A549 (cell line): ENCODE data around the gene FMO4. TPM values are rescaled to one million over a fixed set of nuclear protein-coding genes. Genes with fewer than 3 reads are reported as not detected.

ENCODE experiments used
- ATAC-seq, 2 experiments: fragments of 200-7000 bp in 1 of 2; fragments of >200 bp in 1 of 2; cut with Nextera tagmentation in 1 of 2; cut with Tn5 transposase in 1 of 2; 3 replicates each; pipeline versions ENCODE4 v1.8.0 to v1.9.1; 2018 to 2020; ENCODE audit warnings: mild to moderate bottlenecking in 1 of 2, moderate library complexity in 1 of 2
- CTCF ChIA-PET: fragments of 300-600 bp; sonication (Branson Sonifier 250); formaldehyde crosslinking; extraction: SDS; loops from one replicate; lab custom pipeline; 2021; ENCODE audit warnings: antibody characterized with exemption, inconsistent platforms; lab: Yijun Ruan, JAX
- POLR2A ChIA-PET: fragments of 350-600 bp; formaldehyde crosslinking; extraction: SDS; loops from one replicate; lab custom pipeline; 2021; ENCODE audit warnings: antibody characterized with exemption, inconsistent platforms; lab: Yijun Ruan, JAX
- DNase-seq, 2 experiments: peaks; one replicate each; pipeline versions ENCODE4 v3.0.0 to v3.0.0-alpha.2; 2011 to 2016; ENCODE audit warnings: low read depth in 1 of 2, low spot score in 1 of 2
- FAIRE-seq: peaks from 2 replicates; lab custom pipeline; 2011; peaks lifted over from hg19 to GRCh38; lab: Jason Lieb, UNC
- H3K27ac ChIP-seq, 2 experiments: fragments of >200 bp; sonication (Bioruptor Twin); formaldehyde crosslinking; 3 replicates each; pipeline ENCODE4 v1.5.1; 2016 to 2017
- H3K4me1 ChIP-seq: fragments of >200 bp; sonication (Bioruptor Twin); formaldehyde crosslinking; 3 replicates; pipeline ENCODE4 v1.6.1; 2016
- H3K4me2 ChIP-seq: fragments of >200 bp; sonication (Bioruptor Twin); formaldehyde crosslinking; 3 replicates; pipeline ENCODE4 v1.6.1; 2016
- H3K4me3 ChIP-seq: fragments of >200 bp; sonication (Bioruptor Twin); formaldehyde crosslinking; 3 replicates; pipeline ENCODE4 v1.5.1; 2016
- H3K9me3 ChIP-seq: fragments of >200 bp; sonication (Bioruptor Twin); formaldehyde crosslinking; 3 replicates; pipeline ENCODE4 v1.6.1; 2016
- BHLHE40 ChIP-seq: IDR thresholded peaks from 2 replicates; pipeline ENCODE4 v1.6.1; 2012; ENCODE audit warnings: low read depth, low read length, inconsistent platforms
- CBX2 ChIP-seq: fragments of 200-600 bp; sonication (generic); IDR thresholded peaks from 2 replicates; pipeline ENCODE4 v1.6.1; 2016; ENCODE audit warnings: low read depth, mild to moderate bottlenecking, borderline replicate concordance
- CEBPB ChIP-seq, 2 experiments: fragments of >200 bp in 1 of 2; sonication (Bioruptor Twin) in 1 of 2; formaldehyde crosslinking in 1 of 2; IDR thresholded peaks; 2 replicates each; pipeline ENCODE4 v1.6.1; 2012 to 2016
- EHMT2 ChIP-seq: fragments of 200-600 bp; sonication (generic); IDR thresholded peaks from 2 replicates; pipeline ENCODE4 v1.6.1; 2016; ENCODE audit warnings: antibody characterized with exemption, low read depth, mild to moderate bottlenecking, moderate library complexity
- ESRRA ChIP-seq: fragments of 150-350 bp; IDR thresholded peaks from 2 replicates; pipeline ENCODE4 v1.6.1; 2014; ENCODE audit warnings: mild to moderate bottlenecking, low read length, borderline replicate concordance
- FOSB ChIP-seq: fragments of 250-450 bp; sonication (Bioruptor Pico); IDR thresholded peaks from 2 replicates; pipeline ENCODE4 v1.5.0; 2020; ENCODE audit warnings: mild to moderate bottlenecking, moderate library complexity
- FOSL2 ChIP-seq, 2 experiments: fragments of 450-650 bp in 1 of 2; fragments of >200 bp in 1 of 2; sonication (Bioruptor Twin) in 1 of 2; formaldehyde crosslinking; IDR thresholded peaks; 2 replicates each; pipeline versions ENCODE4 v1.5.0 to v1.6.1; 2016 to 2020; ENCODE audit warnings: mild to moderate bottlenecking in 1 of 2, moderate library complexity in 1 of 2
- GATA3 ChIP-seq: IDR thresholded peaks from 2 replicates; pipeline ENCODE4 v1.6.1; 2012; ENCODE audit warnings: borderline replicate concordance
- HES2 ChIP-seq: fragments of >200 bp; sonication (Bioruptor Twin); formaldehyde crosslinking; IDR thresholded peaks from 2 replicates; pipeline ENCODE4 v1.6.1; 2016
- HEYL ChIP-seq: fragments of 250-450 bp; sonication (Bioruptor Pico); IDR thresholded peaks from 2 replicates; pipeline ENCODE4 v1.8.0; 2021; ENCODE audit warnings: mild to moderate bottlenecking, moderate library complexity
- JUNB ChIP-seq: fragments of >200 bp; sonication (Bioruptor Twin); formaldehyde crosslinking; IDR thresholded peaks from 2 replicates; pipeline ENCODE4 v1.6.1; 2016
- KDM1A ChIP-seq: fragments of 200-600 bp; sonication (generic); IDR thresholded peaks from 2 replicates; pipeline ENCODE4 v1.6.1; 2016; ENCODE audit warnings: low read depth, mild to moderate bottlenecking
- KDM5A ChIP-seq: fragments of 200-600 bp; sonication (generic); IDR thresholded peaks from 2 replicates; pipeline ENCODE4 v1.6.1; 2016; ENCODE audit warnings: antibody characterized with exemption, mild to moderate bottlenecking
- MAZ ChIP-seq: fragments of 150-350 bp; IDR thresholded peaks from 2 replicates; pipeline ENCODE4 v1.6.1; 2014; ENCODE audit warnings: antibody characterized with exemption, low read depth, low read length, borderline replicate concordance
- NFE2L2 ChIP-seq: fragments of 150-350 bp; conservative IDR thresholded peaks from 2 replicates; pipeline ENCODE4 v1.6.1; 2014; ENCODE audit warnings: low read length
- NPAS2 ChIP-seq: fragments of 250-450 bp; sonication (Bioruptor Pico); IDR thresholded peaks from 2 replicates; pipeline ENCODE4 v1.8.0; 2022; ENCODE audit warnings: mild to moderate bottlenecking, moderate library complexity, borderline replicate concordance
- RARB ChIP-seq: fragments of 250-450 bp; sonication (Bioruptor Pico); IDR thresholded peaks from 2 replicates; pipeline ENCODE4 v1.8.0; 2021; ENCODE audit warnings: mild to moderate bottlenecking, moderate library complexity
- RCOR1 ChIP-seq: fragments of 150-350 bp; IDR thresholded peaks from 2 replicates; pipeline ENCODE4 v1.6.1; 2014; ENCODE audit warnings: antibody characterized with exemption, low read length, low read depth
- RNF2 ChIP-seq: fragments of 200-600 bp; sonication (generic); IDR thresholded peaks from 2 replicates; pipeline ENCODE4 v1.6.1; 2016; ENCODE audit warnings: low read depth, mild to moderate bottlenecking, antibody characterized with exemption, moderate library complexity, borderline replicate concordance
- TP53 ChIP-seq: fragments of 250-450 bp; sonication (Bioruptor Pico); IDR thresholded peaks from 2 replicates; pipeline ENCODE4 v1.5.0; 2021; ENCODE audit warnings: mild to moderate bottlenecking, moderate library complexity
- ZC3H11A ChIP-seq: fragments of 450-650 bp; IDR thresholded peaks from 2 replicates; pipeline ENCODE4 v1.6.1; 2014; ENCODE audit warnings: antibody characterized with exemption, mild to moderate bottlenecking
- ZFP36 ChIP-seq: fragments of 450-650 bp; IDR thresholded peaks from 2 replicates; pipeline ENCODE4 v1.6.1; 2014; ENCODE audit warnings: borderline replicate concordance; ENCODE audit not compliant: partially characterized antibody
- WGBS: methylation state at CpG from one replicate; pipeline ENCODE4 v1.1.6; 2017; ENCODE audit errors: missing lambda C conversion rate; 5-methylcytosine and 5-hydroxymethylcytosine counted together
- polyA plus RNA-seq, 4 experiments: library from polyadenylated mRNA; depleted of rRNA in 3 of 4; stranded (reverse); fragments of >200 nt; fragmentation: RNase III in 1 of 4; extraction: RNeasy Plus Mini Kit Qiagen cat#74134 plus additional on column Dnase treatment in 1 of 4; gene quantifications; 2 replicates in 3 of 4; 3 replicates in 1 of 4; pipeline ENCODE4 v1.2.3, GENCODE V29; 2011 to 2017
- TF ChIP-seq, protein P1 (sequence below): fragments of 450-650 bp; IDR thresholded peaks from 2 replicates; pipeline ENCODE4 v1.6.1; 2014; ENCODE audit warnings: antibody characterized with exemption
- TF ChIP-seq, protein P2 (sequence below): fragments of 250-450 bp; sonication (Bioruptor Pico); IDR thresholded peaks from 2 replicates; pipeline ENCODE4 v1.5.0; 2020; ENCODE audit warnings: low read depth, mild to moderate bottlenecking, moderate library complexity
- TF ChIP-seq, protein P3 (sequence below): fragments of 200-600 bp; sonication (generic); IDR thresholded peaks from 2 replicates; pipeline ENCODE4 v1.6.1; 2016; ENCODE audit warnings: antibody characterized with exemption, mild to moderate bottlenecking, moderate library complexity
- TF ChIP-seq, protein P4 (sequence below): fragments of 250-450 bp; sonication (Bioruptor Pico); IDR thresholded peaks from 2 replicates; pipeline ENCODE4 v1.5.0; 2021; ENCODE audit warnings: mild to moderate bottlenecking, moderate library complexity, borderline replicate concordance

The FMO4 gene
- polyA plus RNA-seq, 2 of the 4 experiments (the other 2 are of a cell fraction), result 0.32 to 1.9 TPM

- Histone ChIP-seq H3K4me2 (no peak overlapping the region), H3K9me3 (no peaks in the 10 kb centered on the region), H3K27ac (no peak overlapping the region), H3K4me3 (no peak overlapping the region), H3K4me1 (no peaks in the 10 kb centered on the region)
- FAIRE-seq (no peak), ATAC-seq (no peak), DNase-seq (no peak)
- ChIA-PET CTCF (interaction anchor here (0.8 kb wide), 1 partner anchor 37 kb away, joined by 4 read pairs; no protein-coding TSS in a partner anchor), POLR2A (no interaction called here)
- TF ChIP-seq ZFP36, result no peak
- no peak for TF ChIP-seq JUNB
- TF ChIP-seq NFE2L2, result no peak
- no peak for TF ChIP-seq RNF2
- no peak for TF ChIP-seq ESRRA
- no peak for TF ChIP-seq MAZ
- TF ChIP-seq, protein P1, sequence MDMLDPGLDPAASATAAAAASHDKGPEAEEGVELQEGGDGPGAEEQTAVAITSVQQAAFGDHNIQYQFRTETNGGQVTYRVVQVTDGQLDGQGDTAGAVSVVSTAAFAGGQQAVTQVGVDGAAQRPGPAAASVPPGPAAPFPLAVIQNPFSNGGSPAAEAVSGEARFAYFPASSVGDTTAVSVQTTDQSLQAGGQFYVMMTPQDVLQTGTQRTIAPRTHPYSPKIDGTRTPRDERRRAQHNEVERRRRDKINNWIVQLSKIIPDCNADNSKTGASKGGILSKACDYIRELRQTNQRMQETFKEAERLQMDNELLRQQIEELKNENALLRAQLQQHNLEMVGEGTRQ, result no peak
- TF ChIP-seq RARB (CRISPR knock-in tag), result no peak
These were observed 36.6 kb downstream of the FMO4 start for GRCh38 chr1:171350594-171350993.

- 87% methylated on average over 3 of the region's 3 CpGs for WGBS
- H3K9me3 ChIP-seq, result no peaks in the 10 kb centered on the region
- DNase-seq (no peak), ATAC-seq (no peak), FAIRE-seq (no peak)
- no peak overlapping the region for H3K27ac ChIP-seq
- TF ChIP-seq FOSL2 (IDR thresholded peaks at IDR 0.05), result no peak
- 0 out of 2 replicates have a peak, but pooled peaks have one; percentile 3 for TF ChIP-seq FOSL2 (CRISPR knock-in tag; IDR thresholded peaks at IDR 0.05)
- no peak for TF ChIP-seq ZC3H11A
- ChIA-PET CTCF (no interaction called here), POLR2A (no interaction called here)
- no peak overlapping the region for H3K4me3 ChIP-seq
- H3K4me1 ChIP-seq, result no peaks in the 10 kb centered on the region
- no peak overlapping the region for H3K4me2 ChIP-seq
These were observed 38.0 kb downstream of the FMO4 start for GRCh38 chr1:171351961-171352360.

DNA sequence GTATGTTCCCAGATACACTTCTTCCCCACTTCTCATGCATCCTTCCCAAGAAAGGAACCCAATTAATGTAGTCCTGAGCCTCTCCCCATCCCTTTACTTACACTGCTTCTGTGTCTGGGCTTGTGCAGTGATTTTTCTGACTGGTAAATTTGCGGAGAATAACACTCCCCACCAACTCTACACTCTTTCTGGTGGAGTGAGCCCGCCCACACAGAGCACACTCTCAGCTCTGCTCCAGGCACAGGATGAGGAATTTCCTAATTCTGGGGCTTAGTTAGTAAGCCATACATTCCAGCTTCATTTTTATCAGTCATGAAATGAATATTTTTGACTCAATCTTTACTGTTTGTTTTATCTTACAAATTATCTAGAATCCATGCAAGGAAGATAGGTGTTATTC is 38.6 kb downstream of the FMO4 start:
- ChIA-PET CTCF (interaction anchor here (0.7 kb wide), 1 partner anchor 10 kb away, joined by 4 read pairs; no protein-coding TSS in a partner anchor), POLR2A (no interaction called here)
- 62% methylated on average over 2 of the region's 2 CpGs for WGBS
- no peak for DNase-seq
- Histone ChIP-seq H3K4me3 (no peak overlapping the region), H3K4me2 (no peak overlapping the region), H3K4me1 (no peaks in the 10 kb centered on the region), H3K9me3 (no peaks in the 10 kb centered on the region), H3K27ac (no peak overlapping the region)
- FAIRE-seq, result no peak
- ATAC-seq, result no peak
- no peak for TF ChIP-seq HEYL
- TF ChIP-seq, protein P2, sequence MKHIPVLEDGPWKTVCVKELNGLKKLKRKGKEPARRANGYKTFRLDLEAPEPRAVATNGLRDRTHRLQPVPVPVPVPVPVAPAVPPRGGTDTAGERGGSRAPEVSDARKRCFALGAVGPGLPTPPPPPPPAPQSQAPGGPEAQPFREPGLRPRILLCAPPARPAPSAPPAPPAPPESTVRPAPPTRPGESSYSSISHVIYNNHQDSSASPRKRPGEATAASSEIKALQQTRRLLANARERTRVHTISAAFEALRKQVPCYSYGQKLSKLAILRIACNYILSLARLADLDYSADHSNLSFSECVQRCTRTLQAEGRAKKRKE (CRISPR knock-in tag), result no peak
- no peak for TF ChIP-seq KDM5A
- no peak for TF ChIP-seq FOSB (CRISPR knock-in tag)
- TF ChIP-seq GATA3, result no peak
- no peak for TF ChIP-seq TP53 (CRISPR knock-in tag)
- TF ChIP-seq KDM1A, result no peak
- no peak for TF ChIP-seq HES2
- TF ChIP-seq, protein P3, sequence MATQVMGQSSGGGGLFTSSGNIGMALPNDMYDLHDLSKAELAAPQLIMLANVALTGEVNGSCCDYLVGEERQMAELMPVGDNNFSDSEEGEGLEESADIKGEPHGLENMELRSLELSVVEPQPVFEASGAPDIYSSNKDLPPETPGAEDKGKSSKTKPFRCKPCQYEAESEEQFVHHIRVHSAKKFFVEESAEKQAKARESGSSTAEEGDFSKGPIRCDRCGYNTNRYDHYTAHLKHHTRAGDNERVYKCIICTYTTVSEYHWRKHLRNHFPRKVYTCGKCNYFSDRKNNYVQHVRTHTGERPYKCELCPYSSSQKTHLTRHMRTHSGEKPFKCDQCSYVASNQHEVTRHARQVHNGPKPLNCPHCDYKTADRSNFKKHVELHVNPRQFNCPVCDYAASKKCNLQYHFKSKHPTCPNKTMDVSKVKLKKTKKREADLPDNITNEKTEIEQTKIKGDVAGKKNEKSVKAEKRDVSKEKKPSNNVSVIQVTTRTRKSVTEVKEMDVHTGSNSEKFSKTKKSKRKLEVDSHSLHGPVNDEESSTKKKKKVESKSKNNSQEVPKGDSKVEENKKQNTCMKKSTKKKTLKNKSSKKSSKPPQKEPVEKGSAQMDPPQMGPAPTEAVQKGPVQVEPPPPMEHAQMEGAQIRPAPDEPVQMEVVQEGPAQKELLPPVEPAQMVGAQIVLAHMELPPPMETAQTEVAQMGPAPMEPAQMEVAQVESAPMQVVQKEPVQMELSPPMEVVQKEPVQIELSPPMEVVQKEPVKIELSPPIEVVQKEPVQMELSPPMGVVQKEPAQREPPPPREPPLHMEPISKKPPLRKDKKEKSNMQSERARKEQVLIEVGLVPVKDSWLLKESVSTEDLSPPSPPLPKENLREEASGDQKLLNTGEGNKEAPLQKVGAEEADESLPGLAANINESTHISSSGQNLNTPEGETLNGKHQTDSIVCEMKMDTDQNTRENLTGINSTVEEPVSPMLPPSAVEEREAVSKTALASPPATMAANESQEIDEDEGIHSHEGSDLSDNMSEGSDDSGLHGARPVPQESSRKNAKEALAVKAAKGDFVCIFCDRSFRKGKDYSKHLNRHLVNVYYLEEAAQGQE, result no peak
- TF ChIP-seq, protein P1, result no peak
- no peak for TF ChIP-seq CEBPB (IDR thresholded peaks at IDR 0.05)
- no peak for TF ChIP-seq CBX2
- TF ChIP-seq NPAS2 (CRISPR knock-in tag), result no peak
- TF ChIP-seq EHMT2, result no peak
- no peak for TF ChIP-seq BHLHE40
- TF ChIP-seq, protein P4, sequence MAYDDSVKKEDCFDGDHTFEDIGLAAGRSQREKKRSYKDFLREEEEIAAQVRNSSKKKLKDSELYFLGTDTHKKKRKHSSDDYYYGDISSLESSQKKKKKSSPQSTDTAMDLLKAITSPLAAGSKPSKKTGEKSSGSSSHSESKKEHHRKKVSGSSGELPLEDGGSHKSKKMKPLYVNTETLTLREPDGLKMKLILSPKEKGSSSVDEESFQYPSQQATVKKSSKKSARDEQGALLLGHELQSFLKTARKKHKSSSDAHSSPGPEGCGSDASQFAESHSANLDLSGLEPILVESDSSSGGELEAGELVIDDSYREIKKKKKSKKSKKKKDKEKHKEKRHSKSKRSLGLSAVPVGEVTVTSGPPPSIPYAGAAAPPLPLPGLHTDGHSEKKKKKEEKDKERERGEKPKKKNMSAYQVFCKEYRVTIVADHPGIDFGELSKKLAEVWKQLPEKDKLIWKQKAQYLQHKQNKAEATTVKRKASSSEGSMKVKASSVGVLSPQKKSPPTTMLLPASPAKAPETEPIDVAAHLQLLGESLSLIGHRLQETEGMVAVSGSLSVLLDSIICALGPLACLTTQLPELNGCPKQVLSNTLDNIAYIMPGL, result no peak
- TF ChIP-seq RCOR1, result no peak
